KMS-11 (cell line): ENCODE measurements around the gene TMEM151A.
"Not testable (repeated sequence)": the region's sequence is repeated elsewhere in the genome, so short reads cannot be mapped to it uniquely, and the experiment has no call there.

ENCODE experiments used
- H2AFZ ChIP-seq: fragments of 200-600 bp; sonication (generic); 2 replicates; pipeline ENCODE4 v1.6.1; 2016; ENCODE audit warnings: antibody characterized with exemption, mixed run types, low read depth
- H3K27ac ChIP-seq: fragments of 200-600 bp; sonication (generic); 2 replicates; pipeline ENCODE4 v1.6.1; 2016; ENCODE audit warnings: mild to moderate bottlenecking, mixed run types
- H3K27me3 ChIP-seq: fragments of 200-600 bp; sonication (generic); 2 replicates; pipeline ENCODE4 v1.6.1; 2017; ENCODE audit warnings: mild to moderate bottlenecking, low read depth, mixed run types, moderate library complexity; ENCODE audit not compliant: insufficient read depth
- H3K36me3 ChIP-seq: fragments of 200-600 bp; sonication (generic); 2 replicates; pipeline ENCODE4 v1.6.1; 2017; ENCODE audit warnings: mild to moderate bottlenecking, mixed run types; ENCODE audit not compliant: insufficient read depth
- H3K4me1 ChIP-seq: fragments of 200-600 bp; sonication (generic); 2 replicates; pipeline ENCODE4 v1.6.1; 2016; ENCODE audit warnings: mild to moderate bottlenecking, low read depth, mixed run types; ENCODE audit not compliant: poor library complexity, severe bottlenecking
- H3K4me2 ChIP-seq: fragments of 200-600 bp; sonication (generic); 2 replicates; pipeline ENCODE4 v1.7.0; 2016; ENCODE audit warnings: mild to moderate bottlenecking, mixed run types
- H3K4me3 ChIP-seq: fragments of 200-600 bp; sonication (generic); IDR thresholded peaks from 2 replicates; pipeline ENCODE4 v1.6.1; 2017; ENCODE audit warnings: low read depth, low read length, mixed read lengths; ENCODE audit not compliant: insufficient read depth
- H3K79me2 ChIP-seq: fragments of 200-600 bp; sonication (generic); 2 replicates; pipeline ENCODE4 v1.6.1; 2016; ENCODE audit warnings: low read depth, mixed run types; ENCODE audit not compliant: insufficient read depth
- H3K9ac ChIP-seq: fragments of 200-600 bp; sonication (generic); 2 replicates; pipeline ENCODE4 v1.6.1; 2016; ENCODE audit warnings: mild to moderate bottlenecking, mixed run types
- H4K20me1 ChIP-seq: fragments of 200-600 bp; sonication (generic); 2 replicates; pipeline ENCODE4 v1.6.1; 2016; ENCODE audit warnings: mild to moderate bottlenecking, mixed run types; ENCODE audit not compliant: insufficient read depth
- TF ChIP-seq, protein P1 (sequence below): fragments of 200-600 bp; sonication (generic); conservative IDR thresholded peaks from 2 replicates; pipeline ENCODE4 v1.6.1; 2017; ENCODE audit warnings: low read depth, mild to moderate bottlenecking, antibody characterized with exemption, low read length, moderate library complexity, mixed read lengths

The TMEM151A gene

DNA sequence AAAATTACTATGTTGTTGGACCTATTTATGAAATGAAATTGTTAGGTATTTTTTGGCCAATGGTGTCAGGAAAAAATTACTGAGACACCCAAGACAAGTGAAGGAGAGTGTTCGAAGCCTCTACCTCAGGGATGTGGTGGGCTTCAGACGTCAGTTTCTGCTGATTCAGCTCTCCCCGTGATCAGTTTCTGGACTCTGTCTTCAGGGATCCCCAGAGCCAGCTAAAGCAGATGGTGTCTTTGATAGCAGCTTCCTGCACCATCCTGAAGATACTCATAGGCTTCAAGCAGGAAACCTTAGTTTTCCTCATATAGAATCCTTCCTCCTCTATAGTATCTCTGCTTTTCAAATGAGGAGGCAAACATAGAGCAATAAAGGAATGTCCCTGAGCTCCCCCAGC lies 17.8 kb downstream of the TMEM151A start:
- Histone ChIP-seq H3K4me3 (no peak overlapping the region), H3K27me3 (peaks cover 12% of the 10 kb centered on the region; the same call in 1 of the 2 replicates), H3K36me3 (no peaks in the 10 kb centered on the region), H3K4me1 (peaks cover 4% of the 10 kb centered on the region), H2AFZ (no peak overlapping the region), H3K27ac (no peak overlapping the region), H3K79me2 (no peaks in the 10 kb centered on the region), H4K20me1 (no peaks in the 10 kb centered on the region), H3K4me2 (no peak overlapping the region), H3K9ac (no peak overlapping the region)
- TF ChIP-seq, protein P1, sequence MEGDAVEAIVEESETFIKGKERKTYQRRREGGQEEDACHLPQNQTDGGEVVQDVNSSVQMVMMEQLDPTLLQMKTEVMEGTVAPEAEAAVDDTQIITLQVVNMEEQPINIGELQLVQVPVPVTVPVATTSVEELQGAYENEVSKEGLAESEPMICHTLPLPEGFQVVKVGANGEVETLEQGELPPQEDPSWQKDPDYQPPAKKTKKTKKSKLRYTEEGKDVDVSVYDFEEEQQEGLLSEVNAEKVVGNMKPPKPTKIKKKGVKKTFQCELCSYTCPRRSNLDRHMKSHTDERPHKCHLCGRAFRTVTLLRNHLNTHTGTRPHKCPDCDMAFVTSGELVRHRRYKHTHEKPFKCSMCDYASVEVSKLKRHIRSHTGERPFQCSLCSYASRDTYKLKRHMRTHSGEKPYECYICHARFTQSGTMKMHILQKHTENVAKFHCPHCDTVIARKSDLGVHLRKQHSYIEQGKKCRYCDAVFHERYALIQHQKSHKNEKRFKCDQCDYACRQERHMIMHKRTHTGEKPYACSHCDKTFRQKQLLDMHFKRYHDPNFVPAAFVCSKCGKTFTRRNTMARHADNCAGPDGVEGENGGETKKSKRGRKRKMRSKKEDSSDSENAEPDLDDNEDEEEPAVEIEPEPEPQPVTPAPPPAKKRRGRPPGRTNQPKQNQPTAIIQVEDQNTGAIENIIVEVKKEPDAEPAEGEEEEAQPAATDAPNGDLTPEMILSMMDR = no peak

DNA sequence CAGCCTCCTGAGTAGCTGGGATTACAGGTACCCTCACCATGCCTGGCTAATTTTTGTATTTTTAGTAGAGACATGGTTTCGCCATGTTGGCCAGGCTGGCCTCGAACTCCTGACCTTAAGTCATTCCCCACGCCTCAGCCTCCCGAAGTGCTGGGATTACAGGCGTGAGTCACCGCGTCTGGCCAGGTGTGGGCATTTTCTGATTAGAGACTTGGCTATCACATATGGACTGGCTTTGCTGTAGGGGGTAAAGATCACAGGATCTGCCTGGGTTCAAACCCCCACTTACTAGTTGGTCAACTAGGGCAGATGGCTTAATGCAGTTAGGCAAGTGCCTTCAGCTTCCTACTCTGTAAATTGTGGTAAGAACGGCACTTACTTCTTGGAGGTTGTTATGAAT lies 18.6 kb downstream of the TMEM151A start:
- no peak overlapping the region for H3K4me2 ChIP-seq
- no peaks in the 10 kb centered on the region for H4K20me1 ChIP-seq
- no peak overlapping the region for H3K4me3 ChIP-seq
- H3K27ac ChIP-seq = no peak overlapping the region
- H3K36me3 ChIP-seq = no peaks in the 10 kb centered on the region
- TF ChIP-seq, protein P1 = no peak
- H2AFZ ChIP-seq = no peak overlapping the region
- H3K27me3 ChIP-seq = peaks cover 9% of the 10 kb centered on the region; the same call in 1 of the 2 replicates
- no peak overlapping the region for H3K9ac ChIP-seq
- H3K79me2 ChIP-seq = no peaks in the 10 kb centered on the region
- peaks cover 4% of the 10 kb centered on the region for H3K4me1 ChIP-seq

DNA sequence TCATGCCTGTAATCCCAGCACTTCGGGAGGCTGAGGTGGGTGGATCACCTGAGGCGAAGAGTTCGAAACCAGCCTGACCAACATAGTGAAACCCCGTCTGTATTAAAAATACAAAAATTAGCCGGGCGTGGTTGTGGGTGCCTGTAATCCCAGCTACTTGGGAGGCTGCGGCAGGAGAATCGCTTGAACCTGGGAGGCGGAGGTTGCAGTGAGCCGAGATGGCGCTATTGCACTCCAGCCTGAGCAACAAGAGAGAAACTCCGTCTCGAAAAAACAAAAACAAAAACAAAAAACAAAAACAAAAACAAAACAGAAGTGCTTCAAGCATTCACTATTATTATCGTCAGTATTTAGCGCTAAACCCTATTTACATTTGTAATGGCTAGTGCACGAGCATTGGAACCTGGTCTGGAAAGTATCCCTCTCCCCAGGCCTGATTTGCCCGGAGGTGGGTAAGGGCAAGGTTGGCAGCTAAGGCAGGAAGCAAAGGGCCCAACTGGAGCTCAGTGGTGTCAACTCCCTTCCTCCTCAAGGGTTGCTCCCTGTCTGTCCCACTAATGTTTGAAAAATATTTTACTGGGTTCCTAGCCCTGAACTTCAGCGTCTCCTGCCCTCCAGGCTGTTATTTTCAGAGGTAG lies 19.2 kb downstream of the TMEM151A start:
- H2AFZ ChIP-seq = not testable (repeated sequence)

DNA sequence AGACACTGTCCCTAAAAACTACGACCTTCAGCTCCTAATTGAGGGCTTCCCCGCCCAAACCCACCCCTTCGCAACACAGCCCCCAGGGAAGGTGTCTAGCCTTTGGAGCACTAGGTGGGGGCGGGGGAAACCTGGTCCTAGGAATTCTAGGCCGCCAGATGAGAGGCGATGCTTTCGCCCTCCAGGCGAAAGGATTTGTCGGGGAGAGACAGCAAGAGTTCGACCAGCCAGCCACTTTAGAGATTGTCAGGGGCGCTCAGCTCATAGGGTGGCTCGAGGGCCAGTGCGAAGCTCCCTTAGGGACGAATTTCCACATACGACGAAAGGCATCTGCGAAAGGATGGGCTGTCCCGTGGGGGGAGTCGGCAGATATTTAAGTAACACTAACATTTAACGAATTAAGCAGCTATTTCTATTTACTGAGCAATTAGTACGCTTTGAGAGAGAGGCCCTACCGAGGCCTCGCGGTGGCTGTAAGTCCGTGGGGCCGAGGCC lies 19.8 kb downstream of the TMEM151A start:
- Histone ChIP-seq H3K4me3 (no peak overlapping the region), H3K27me3 (peaks cover 7% of the 10 kb centered on the region; the same call in 1 of the 2 replicates), H3K36me3 (no peaks in the 10 kb centered on the region), H4K20me1 (no peaks in the 10 kb centered on the region), H2AFZ (peak overlapping the region; percentile 74), H3K27ac (peak overlapping the region; percentile 42; the same call in 1 of the 2 replicates), H3K79me2 (no peaks in the 10 kb centered on the region), H3K4me2 (peak overlapping the region; percentile 89), H3K9ac (peak overlapping the region; percentile 44; the same call in 1 of the 2 replicates), H3K4me1 (peaks cover 4% of the 10 kb centered on the region)
- TF ChIP-seq, protein P1 = no peak

More for the DNA sequence above, 19.2 kb downstream of the TMEM151A start:
- not testable (repeated sequence) for H3K79me2 ChIP-seq, H3K9ac ChIP-seq, H3K27ac ChIP-seq, H3K4me3 ChIP-seq, H4K20me1 ChIP-seq, H3K4me2 ChIP-seq, H3K27me3 ChIP-seq, H3K4me1 ChIP-seq, H3K36me3 ChIP-seq

DNA sequence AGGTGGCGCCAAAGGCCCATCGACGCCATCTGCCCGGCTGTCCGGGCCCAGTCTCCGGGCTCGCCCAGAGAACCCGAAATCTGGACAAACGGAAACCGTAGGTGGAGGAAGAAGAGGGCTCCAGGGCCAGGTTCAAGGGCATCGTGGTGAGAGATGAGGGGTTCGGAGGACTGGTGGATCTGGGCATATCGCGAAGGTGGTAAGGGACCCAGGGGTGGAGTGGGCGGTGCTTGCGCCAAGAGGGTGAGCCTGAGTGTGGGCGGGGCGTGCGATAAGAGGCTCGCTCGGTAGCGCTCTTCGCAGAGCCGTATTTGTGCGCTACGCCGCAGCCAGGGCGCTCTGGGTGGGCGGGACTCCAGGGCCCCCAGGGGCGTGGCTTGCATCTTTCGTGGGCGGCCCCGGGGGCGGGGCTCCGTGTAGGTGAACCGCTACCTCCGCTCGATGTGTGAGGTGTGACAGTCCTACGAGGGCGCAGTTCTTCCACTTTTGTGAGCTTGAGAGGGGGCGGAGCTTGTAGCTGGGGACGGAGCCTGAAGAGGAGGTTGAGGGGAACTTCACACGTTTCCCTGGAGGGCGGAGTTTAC lies 20.4 kb downstream of the TMEM151A start:
- peak overlapping the region; percentile 89 for H3K4me2 ChIP-seq
- peaks cover 4% of the 10 kb centered on the region; the same call in 1 of the 2 replicates for H3K27me3 ChIP-seq
- H3K9ac ChIP-seq = peak overlapping the region; percentile 44; the same call in 1 of the 2 replicates
- H3K27ac ChIP-seq = peak overlapping the region; percentile 64
- H3K4me1 ChIP-seq = peaks cover 4% of the 10 kb centered on the region
- TF ChIP-seq, protein P1 = peak; percentile 84
- no peak overlapping the region for H3K4me3 ChIP-seq
- peak overlapping the region; percentile 74 for H2AFZ ChIP-seq
- no peaks in the 10 kb centered on the region for H3K36me3 ChIP-seq
- H4K20me1 ChIP-seq = no peaks in the 10 kb centered on the region
- no peaks in the 10 kb centered on the region for H3K79me2 ChIP-seq
